Lower leg skin (tissue), 4 donors: ENCODE results near the gene NUP85. TPM values are rescaled to one million over a fixed set of nuclear protein-coding genes. Genes with fewer than 3 reads are reported as not detected.
A peak's percentile ranks its signal among the peaks of the same experiment; 100 is the strongest.

Experiments
- DNase-seq, 2 donors: peaks; one replicate each; pipeline ENCODE4 v3.0.0-alpha.2; 2019; ENCODE audit warnings: low spot score in 2 of 2
- H3K4me3 ChIP-seq: fragments of 200-600 bp; sonication (generic); 2 replicates; pipeline ENCODE4 v1.5.1; 2017; ENCODE audit warnings: mild to moderate bottlenecking, low read depth; ENCODE audit not compliant: poor library complexity, severe bottlenecking
- CTCF ChIP-seq, 3 donors: fragments of 450-650 bp; IDR thresholded peaks; one replicate each; pipeline ENCODE4 v1.5.1; 2016; ENCODE audit warnings: antibody characterized with exemption in 3 of 3, mild to moderate bottlenecking in 3 of 3, moderate library complexity in 2 of 3
- POLR2A ChIP-seq, 2 donors: fragments of 450-650 bp; IDR thresholded peaks; one replicate each; pipeline ENCODE4 v1.6.1; 2016 to 2017; ENCODE audit warnings: antibody characterized with exemption in 2 of 2, mild to moderate bottlenecking in 1 of 2, moderate library complexity in 1 of 2
- WGBS, 2 donors: methylation state at CpG; one replicate each; pipeline ENCODE4 v1.1.5; 2018; 5-methylcytosine and 5-hydroxymethylcytosine counted together
- intact Hi-C: fragments of 100-400 bp; cut with DNase I; formaldehyde crosslinking; loops from one replicate; pipeline ENCODE4 v1.15.0; 2023; ENCODE audit warnings: low total_unique reads
- total RNA-seq, 4 donors: library from RNA; depleted of rRNA; stranded (reverse); fragments of >200 nt; gene quantifications; one replicate each; pipeline ENCODE4 v1.1.0, GENCODE V29; 2016

Gene NUP85
- total RNA-seq, 4 donors from 2014 or later, result 32.1 to 46.2 (median 35.1) TPM

- no peak for TF ChIP-seq POLR2A (IDR thresholded peaks at IDR 0.05)
- no peak overlapping the region for H3K4me3 ChIP-seq
- WGBS, 2 donors, result 5 to 8% methylated on average over 8 of the region's 8 CpGs
- intact Hi-C loops, result no loop called here
- DNase-seq, result no peak
Measured at GRCh38 chr17:75181110-75181509, 24.4 kb upstream of the NUP85 start.

GRCh38 chr17:75181608-75182318 is 23.7 kb upstream of the NUP85 start:
- intact Hi-C loops, result no loop called here

GRCh38 chr17:75182319-75182568 is 23.2 kb upstream of the NUP85 start:
- TF ChIP-seq CTCF (IDR thresholded peaks at IDR 0.05), result no peak
- no peak for TF ChIP-seq POLR2A (IDR thresholded peaks at IDR 0.05)
- intact Hi-C loops, result no loop called here
- peak overlapping the region; percentile 93 for H3K4me3 ChIP-seq
- WGBS, 2 donors, result 0 to 1% methylated on average over 24 to 33 of the region's 33 CpGs
- DNase-seq, result no peak

More at GRCh38 chr17:75181608-75182318, 23.7 kb upstream of the NUP85 start:
- TF ChIP-seq POLR2A (IDR thresholded peaks at IDR 0.05), result no peak
- TF ChIP-seq CTCF (IDR thresholded peaks at IDR 0.05), result no peak
- peak in 1 of 2 donors; percentile 88 for DNase-seq
- WGBS, 2 donors, result 0 to 1% methylated on average over 27 to 31 of the region's 34 CpGs
- H3K4me3 ChIP-seq, result peak overlapping the region; percentile 93

GRCh38 chr17:75182569-75183436 is 22.7 kb upstream of the NUP85 start, which contains the start of gene SUMO2:
Gene SUMO2, minus strand, starts transcription at chr17:75182959. Its CDS starts 125 bp downstream, at chr17:75182834.
- WGBS, 2 donors, result 0 to 3% methylated on average over 34 to 55 of the region's 92 CpGs
- peak; percentile 94 to 99 for DNase-seq
- intact Hi-C loops, result no loop called here
- H3K4me3 ChIP-seq, result peak within 1 kb of the TSS; percentile 93
- TF ChIP-seq POLR2A (IDR thresholded peaks at IDR 0.05) (peak in 1 of 2 donors; percentile 32), CTCF (IDR thresholded peaks at IDR 0.05) (no peak)

- intact Hi-C loops, result no loop called here
- H3K4me3 ChIP-seq, result no peak overlapping the region
- 94 to 97% methylated on average over 9 of the region's 9 CpGs for WGBS, 2 donors
- TF ChIP-seq POLR2A (IDR thresholded peaks at IDR 0.05), result no peak
- no peak for TF ChIP-seq CTCF (IDR thresholded peaks at IDR 0.05)
- DNase-seq, result no peak
Measured at GRCh38 chr17:75183999-75184884, 21.2 kb upstream of the NUP85 start.
